Gastrocnemius medialis (tissue), 4 donors: ENCODE measurements around the gene EPS15. TPM values are rescaled to one million over a fixed set of nuclear protein-coding genes. Genes with fewer than 3 reads are reported as not detected.

Experiments
- ATAC-seq, 2 donors: fragments of 150-250 bp; one replicate each; pipeline ENCODE4 v1.9.1; 2016
- DNase-seq, 2 donors: peaks; one replicate each; pipeline ENCODE4 v3.0.0-alpha.2; 2019
- H3K27ac ChIP-seq, 4 donors: fragments of 200-600 bp; sonication (generic); 1 replicate in 1 of 4; 2 replicates in 3 of 4; pipeline ENCODE4 v1.5.1; 2016 to 2018; ENCODE audit warnings: mild to moderate bottlenecking in 2 of 4, moderate library complexity in 1 of 4
- H3K27me3 ChIP-seq, 3 donors: fragments of 200-600 bp; sonication (generic) in 2 of 3; 1 replicate in 1 of 3; 2 replicates in 2 of 3; pipeline versions ENCODE4 v1.5.1 to v1.6.0; 2016 to 2019; ENCODE audit warnings: mild to moderate bottlenecking in 1 of 3, moderate library complexity in 1 of 3
- H3K36me3 ChIP-seq, 2 donors: fragments of 200-600 bp; sonication (generic) in 1 of 2; one replicate each; pipeline ENCODE4 v1.5.1; 2017 to 2018
- H3K4me1 ChIP-seq, 2 donors: fragments of 200-600 bp; sonication (generic) in 1 of 2; one replicate each; pipeline ENCODE4 v1.5.1; 2016 to 2017; ENCODE audit warnings: mild to moderate bottlenecking in 2 of 2
- H3K4me3 ChIP-seq, 4 donors: fragments of 200-600 bp; sonication (generic) in 3 of 4; 1 replicate in 1 of 4; 2 replicates in 3 of 4; pipeline ENCODE4 v1.5.1; 2016 to 2019; ENCODE audit warnings: mild to moderate bottlenecking in 2 of 4
- H3K9me3 ChIP-seq, 3 donors: fragments of 200-600 bp; sonication (generic) in 2 of 3; 1 replicate in 1 of 3; 2 replicates in 2 of 3; pipeline ENCODE4 v1.5.1; 2016 to 2019
- POLR2A ChIP-seq, 2 donors: fragments of 450-650 bp; IDR thresholded peaks; one replicate each; pipeline ENCODE4 v1.6.1; 2017; ENCODE audit warnings: antibody characterized with exemption in 2 of 2, mild to moderate bottlenecking in 2 of 2, moderate library complexity in 2 of 2
- in situ Hi-C, 4 donors: fragments of 200-750 bp; cut with MboI; loops; one replicate each; pipeline versions ENCODE4 v1.15.0 to v1.8.0; 2017; ENCODE audit warnings: low sequenced_read_pairs in 4 of 4
- intact Hi-C: fragments of 100-400 bp; cut with DNase I; formaldehyde crosslinking; loops from one replicate; pipeline ENCODE4 v1.15.1; 2023; ENCODE audit warnings: low total_unique reads
- total RNA-seq, 4 donors: library from RNA; depleted of rRNA; stranded (reverse); fragments of >200 nt; gene quantifications; one replicate each; pipeline versions ENCODE4 v1.1.0 to v1.2.3, GENCODE V29; 2016
- TF ChIP-seq, protein P1 (sequence below), 5 experiments: fragments of 450-650 bp in 3 of 5; fragments of 200-600 bp in 2 of 5; sonication (generic) in 2 of 5; IDR thresholded peaks in 4 of 5; conservative IDR thresholded peaks in 1 of 5; 1 replicate in 4 of 5; 2 replicates in 1 of 5; pipeline ENCODE4 v1.5.1; 2016 to 2019; ENCODE audit warnings: antibody characterized with exemption in 5 of 5, mild to moderate bottlenecking in 3 of 5, moderate library complexity in 3 of 5

The EPS15 gene
- total RNA-seq, 4 donors from 2014 or later, result 44.8 to 121 (median 71.0) TPM

DNA sequence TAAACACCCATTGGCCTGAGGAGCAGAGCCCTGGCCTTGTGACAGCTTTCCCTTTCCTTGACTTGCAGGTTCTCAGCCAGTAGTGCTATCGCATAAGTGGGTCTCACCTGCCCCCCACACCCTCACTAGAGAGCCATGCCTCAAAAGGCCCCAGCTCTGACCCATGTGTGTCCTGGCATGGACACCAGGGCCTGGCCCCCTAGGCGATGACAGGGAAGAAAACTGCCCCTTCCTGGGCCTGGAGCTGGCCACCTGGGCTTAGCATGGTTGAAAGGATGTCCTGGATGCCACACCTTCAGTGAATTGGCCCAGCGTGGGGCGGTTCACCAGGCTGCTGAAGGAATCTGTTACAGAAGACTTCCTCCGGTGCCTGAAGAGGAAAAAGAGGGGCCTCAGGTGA is 207.2 kb downstream of the EPS15 start:
- no peak for DNase-seq

DNA sequence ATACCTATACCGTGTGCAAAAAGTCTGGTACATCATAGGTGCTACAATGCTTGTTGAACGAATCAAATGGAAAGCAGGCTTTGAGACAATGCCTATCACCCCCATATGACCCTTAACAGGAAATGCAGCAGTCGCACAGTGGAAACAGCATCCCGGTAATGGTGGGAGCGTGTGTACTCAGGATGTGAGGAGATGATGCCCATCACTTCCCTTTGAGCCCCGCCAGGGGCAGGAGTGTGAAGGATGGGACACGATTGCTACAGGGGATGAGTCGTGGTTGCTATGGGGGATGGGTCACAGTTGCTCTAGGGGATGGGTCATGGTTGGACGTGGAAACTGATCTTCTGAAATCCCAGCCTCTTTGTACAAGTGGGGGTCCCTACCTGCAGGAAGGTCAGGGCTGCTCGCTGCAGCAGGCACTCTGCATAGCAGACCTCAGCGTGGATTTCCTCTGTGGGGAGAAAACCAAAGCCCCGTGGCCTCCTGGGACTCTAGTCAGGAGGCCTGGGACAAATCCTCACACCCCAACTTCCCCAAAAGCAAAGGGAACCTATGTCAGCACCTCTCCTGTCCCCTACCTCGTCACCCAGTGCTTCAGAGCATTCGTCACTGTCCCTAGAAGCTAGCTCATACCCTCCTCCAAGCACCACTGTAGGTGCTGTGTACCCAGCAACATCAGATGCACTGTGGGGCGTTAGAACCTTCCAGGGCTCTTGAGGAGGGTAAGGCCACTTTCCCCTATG is 208.0 kb downstream of the EPS15 start:
- intact Hi-C loops, result no loop called here
- ATAC-seq, result no peak

More for the DNA sequence above, 207.2 kb downstream of the EPS15 start:
- Histone ChIP-seq H3K36me3 (no peaks in the 10 kb centered on the region), H3K4me3 (no peak overlapping the region), H3K4me1 (no peaks in the 10 kb centered on the region), H3K27ac (no peak overlapping the region), H3K27me3 (no peaks in the 10 kb centered on the region), H3K9me3 (no peaks in the 10 kb centered on the region)
- intact Hi-C loops, result no loop called here
- in situ Hi-C loops, result no loop called here
- ATAC-seq, result no peak
- TF ChIP-seq, protein P1, sequence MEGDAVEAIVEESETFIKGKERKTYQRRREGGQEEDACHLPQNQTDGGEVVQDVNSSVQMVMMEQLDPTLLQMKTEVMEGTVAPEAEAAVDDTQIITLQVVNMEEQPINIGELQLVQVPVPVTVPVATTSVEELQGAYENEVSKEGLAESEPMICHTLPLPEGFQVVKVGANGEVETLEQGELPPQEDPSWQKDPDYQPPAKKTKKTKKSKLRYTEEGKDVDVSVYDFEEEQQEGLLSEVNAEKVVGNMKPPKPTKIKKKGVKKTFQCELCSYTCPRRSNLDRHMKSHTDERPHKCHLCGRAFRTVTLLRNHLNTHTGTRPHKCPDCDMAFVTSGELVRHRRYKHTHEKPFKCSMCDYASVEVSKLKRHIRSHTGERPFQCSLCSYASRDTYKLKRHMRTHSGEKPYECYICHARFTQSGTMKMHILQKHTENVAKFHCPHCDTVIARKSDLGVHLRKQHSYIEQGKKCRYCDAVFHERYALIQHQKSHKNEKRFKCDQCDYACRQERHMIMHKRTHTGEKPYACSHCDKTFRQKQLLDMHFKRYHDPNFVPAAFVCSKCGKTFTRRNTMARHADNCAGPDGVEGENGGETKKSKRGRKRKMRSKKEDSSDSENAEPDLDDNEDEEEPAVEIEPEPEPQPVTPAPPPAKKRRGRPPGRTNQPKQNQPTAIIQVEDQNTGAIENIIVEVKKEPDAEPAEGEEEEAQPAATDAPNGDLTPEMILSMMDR (IDR thresholded peaks at IDR 0.05 in 4 of 5, conservative IDR thresholded peaks at IDR 0.05 in 1 of 5), result no peak
- TF ChIP-seq POLR2A (IDR thresholded peaks at IDR 0.05), result no peak

DNA sequence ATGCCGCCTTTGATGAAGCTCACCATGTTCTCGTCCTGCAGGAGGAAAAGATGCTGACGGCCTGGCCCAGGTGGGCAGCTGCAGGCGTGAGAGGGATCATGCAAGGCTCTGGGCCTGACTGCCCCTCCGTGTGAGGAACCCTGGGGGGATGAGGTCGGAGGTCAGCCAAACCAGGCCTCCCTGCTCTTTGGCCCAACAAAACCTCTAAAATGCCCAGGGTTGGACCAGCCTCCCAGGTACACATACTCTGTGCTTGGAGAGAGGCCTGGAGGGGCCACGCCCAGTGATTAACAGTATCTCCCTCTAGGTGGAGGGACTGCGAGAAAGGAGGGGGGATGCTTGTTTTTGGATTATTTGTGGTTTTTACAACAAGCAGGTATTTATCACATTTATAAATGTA is 209.8 kb downstream of the EPS15 start:
- in situ Hi-C loops (no loop called here), intact Hi-C loops (no loop called here)
- Histone ChIP-seq H3K36me3 (no peaks in the 10 kb centered on the region), H3K9me3 (no peaks in the 10 kb centered on the region), H3K4me3 (no peak overlapping the region), H3K27ac (no peak overlapping the region), H3K4me1 (no peaks in the 10 kb centered on the region), H3K27me3 (no peaks in the 10 kb centered on the region)
- DNase-seq (no peak), ATAC-seq (no peak)
- TF ChIP-seq, protein P1 (IDR thresholded peaks at IDR 0.05 in 4 of 5, conservative IDR thresholded peaks at IDR 0.05 in 1 of 5), result no peak
- TF ChIP-seq POLR2A (IDR thresholded peaks at IDR 0.05), result no peak

More for the DNA sequence above, 208.0 kb downstream of the EPS15 start:
- no peak overlapping the region for H3K27ac ChIP-seq
- no peaks in the 10 kb centered on the region for H3K9me3 ChIP-seq
- no peak for DNase-seq
- in situ Hi-C loops, result no loop called here
- TF ChIP-seq POLR2A (IDR thresholded peaks at IDR 0.05), result no peak
- TF ChIP-seq, protein P1 (IDR thresholded peaks at IDR 0.05 in 4 of 5, conservative IDR thresholded peaks at IDR 0.05 in 1 of 5), result no peak
- no peak overlapping the region for H3K4me3 ChIP-seq
- H3K36me3 ChIP-seq, result no peaks in the 10 kb centered on the region
- H3K27me3 ChIP-seq, result no peaks in the 10 kb centered on the region
- H3K4me1 ChIP-seq, result no peaks in the 10 kb centered on the region

DNA sequence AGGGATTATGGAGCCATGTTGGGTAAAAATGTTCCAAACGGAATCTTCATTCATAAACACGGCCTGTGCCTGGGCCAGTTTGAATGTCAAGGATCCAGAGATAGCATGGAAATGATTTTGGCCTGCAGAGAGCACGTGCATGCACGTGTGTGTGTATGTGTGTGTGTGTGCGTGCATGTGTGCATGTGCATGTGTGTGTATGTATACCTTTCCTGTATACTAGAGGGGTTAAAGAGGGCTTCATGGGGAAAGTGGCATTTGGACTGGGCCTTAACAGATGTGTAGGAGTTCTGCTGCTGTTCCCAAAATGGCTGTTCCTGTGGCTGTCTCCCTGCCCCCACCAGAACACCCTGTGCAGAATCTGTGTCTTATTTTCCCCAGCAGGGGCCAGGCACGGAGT is 210.4 kb downstream of the EPS15 start:
- no peaks in the 10 kb centered on the region for H3K9me3 ChIP-seq
- intact Hi-C loops (no loop called here), in situ Hi-C loops (no loop called here)
- H3K4me1 ChIP-seq, result no peaks in the 10 kb centered on the region
- H3K4me3 ChIP-seq, result no peak overlapping the region
- no peaks in the 10 kb centered on the region for H3K36me3 ChIP-seq
- TF ChIP-seq, protein P1 (IDR thresholded peaks at IDR 0.05 in 4 of 5, conservative IDR thresholded peaks at IDR 0.05 in 1 of 5), result no peak
- no peak for TF ChIP-seq POLR2A (IDR thresholded peaks at IDR 0.05)
- ATAC-seq (no peak), DNase-seq (no peak)
- no peak overlapping the region for H3K27ac ChIP-seq
- no peaks in the 10 kb centered on the region for H3K27me3 ChIP-seq
